22Rv1 (cell line): Measurements from ENCODE around the gene MTHFD1L.

Experiments used
- CTCF ChIP-seq: fragments of 450-650 bp; IDR thresholded peaks from 2 replicates; pipeline ENCODE4 v1.5.1; 2017; ENCODE audit warnings: mild to moderate bottlenecking
- ZFX ChIP-seq: fragments of 450-650 bp; IDR thresholded peaks from 2 replicates; pipeline ENCODE4 v1.6.1; 2017; ENCODE audit warnings: antibody characterized with exemption, borderline replicate concordance

GRCh38 chr6:151068761-151069312 is 203.3 kb downstream of the MTHFD1L start:
- TF ChIP-seq CTCF (no peak), ZFX (no peak)
